ENCODE data around the gene ETV3L.

DNA sequence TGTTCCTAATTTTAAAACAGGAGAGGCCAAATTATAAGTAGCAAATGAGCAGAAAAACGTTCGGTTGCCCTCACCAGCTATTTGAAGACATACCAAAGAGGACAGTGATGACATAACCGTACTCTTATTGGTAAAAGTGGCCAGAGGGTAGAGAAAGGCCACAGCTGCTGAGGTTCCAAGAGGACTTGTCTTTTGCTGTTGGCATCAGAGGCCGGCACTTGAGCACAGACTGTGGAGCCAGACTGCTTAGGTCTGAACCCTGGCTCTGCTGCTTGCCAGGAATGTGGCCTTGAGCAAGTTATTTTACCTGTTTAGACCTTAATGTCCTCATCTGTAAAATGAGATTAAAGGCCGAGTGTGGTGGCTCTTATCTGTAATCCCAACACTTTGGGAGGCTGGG lies 14.9 kb downstream of the ETV3L start:
- TF ChIP-seq POLR2AphosphoS5 (IDR thresholded peaks at IDR 0.05; ENCODE audit: low read depth, low read length), result no peak
- TF ChIP-seq, protein P1, sequence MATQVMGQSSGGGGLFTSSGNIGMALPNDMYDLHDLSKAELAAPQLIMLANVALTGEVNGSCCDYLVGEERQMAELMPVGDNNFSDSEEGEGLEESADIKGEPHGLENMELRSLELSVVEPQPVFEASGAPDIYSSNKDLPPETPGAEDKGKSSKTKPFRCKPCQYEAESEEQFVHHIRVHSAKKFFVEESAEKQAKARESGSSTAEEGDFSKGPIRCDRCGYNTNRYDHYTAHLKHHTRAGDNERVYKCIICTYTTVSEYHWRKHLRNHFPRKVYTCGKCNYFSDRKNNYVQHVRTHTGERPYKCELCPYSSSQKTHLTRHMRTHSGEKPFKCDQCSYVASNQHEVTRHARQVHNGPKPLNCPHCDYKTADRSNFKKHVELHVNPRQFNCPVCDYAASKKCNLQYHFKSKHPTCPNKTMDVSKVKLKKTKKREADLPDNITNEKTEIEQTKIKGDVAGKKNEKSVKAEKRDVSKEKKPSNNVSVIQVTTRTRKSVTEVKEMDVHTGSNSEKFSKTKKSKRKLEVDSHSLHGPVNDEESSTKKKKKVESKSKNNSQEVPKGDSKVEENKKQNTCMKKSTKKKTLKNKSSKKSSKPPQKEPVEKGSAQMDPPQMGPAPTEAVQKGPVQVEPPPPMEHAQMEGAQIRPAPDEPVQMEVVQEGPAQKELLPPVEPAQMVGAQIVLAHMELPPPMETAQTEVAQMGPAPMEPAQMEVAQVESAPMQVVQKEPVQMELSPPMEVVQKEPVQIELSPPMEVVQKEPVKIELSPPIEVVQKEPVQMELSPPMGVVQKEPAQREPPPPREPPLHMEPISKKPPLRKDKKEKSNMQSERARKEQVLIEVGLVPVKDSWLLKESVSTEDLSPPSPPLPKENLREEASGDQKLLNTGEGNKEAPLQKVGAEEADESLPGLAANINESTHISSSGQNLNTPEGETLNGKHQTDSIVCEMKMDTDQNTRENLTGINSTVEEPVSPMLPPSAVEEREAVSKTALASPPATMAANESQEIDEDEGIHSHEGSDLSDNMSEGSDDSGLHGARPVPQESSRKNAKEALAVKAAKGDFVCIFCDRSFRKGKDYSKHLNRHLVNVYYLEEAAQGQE (IDR thresholded peaks at IDR 0.05; ENCODE audit: insufficient read depth in 1 of 2, low read depth in 2 of 2, low read length in 2 of 2), result no peak
- no peak for TF ChIP-seq TAF1 (IDR thresholded peaks at IDR 0.05; ENCODE audit: borderline replicate concordance, insufficient read depth, low read length)
- no peak for TF ChIP-seq SIN3A (IDR thresholded peaks at IDR 0.05; ENCODE audit: borderline replicate concordance, insufficient read depth, low read length)
- no peak for TF ChIP-seq FOXP2 (optimal IDR thresholded peaks at IDR 0.05; ENCODE audit: borderline replicate concordance, extremely low read depth, extremely low read length, insufficient read depth)

Data from PFSK-1 (cell line).